GM10847 (cell line): ENCODE data around the gene DHRS2.

Experiments used
- POLR2A ChIP-seq: IDR thresholded peaks from 2 replicates; pipeline ENCODE4 v1.6.1; 2011; ENCODE audit not compliant: insufficient read length; ENCODE audit errors: extremely low read depth

DHRS2 gene

GRCh38 chr14:23624830-23625404, 11.2 kb upstream of the DHRS2 start:
- TF ChIP-seq POLR2A: no peak

GRCh38 chr14:23626946-23627345, 9.2 kb upstream of the DHRS2 start:
- TF ChIP-seq POLR2A: no peak

GRCh38 chr14:23627961-23628360, 8.2 kb upstream of the DHRS2 start:
- TF ChIP-seq POLR2A: no peak

- no peak for TF ChIP-seq POLR2A
These were observed 7.0 kb upstream of the DHRS2 start for GRCh38 chr14:23629204-23629603.

GRCh38 chr14:23629832-23630396, 6.2 kb upstream of the DHRS2 start:
- no peak for TF ChIP-seq POLR2A

GRCh38 chr14:23630687-23631086, 5.5 kb upstream of the DHRS2 start:
- TF ChIP-seq POLR2A: no peak

GRCh38 chr14:23631234-23631633, 4.9 kb upstream of the DHRS2 start:
- TF ChIP-seq POLR2A: no peak

GRCh38 chr14:23631702-23632460, 4.3 kb upstream of the DHRS2 start:
- no peak for TF ChIP-seq POLR2A

GRCh38 chr14:23632461-23633159, 3.6 kb upstream of the DHRS2 start:
- no peak for TF ChIP-seq POLR2A

DNA sequence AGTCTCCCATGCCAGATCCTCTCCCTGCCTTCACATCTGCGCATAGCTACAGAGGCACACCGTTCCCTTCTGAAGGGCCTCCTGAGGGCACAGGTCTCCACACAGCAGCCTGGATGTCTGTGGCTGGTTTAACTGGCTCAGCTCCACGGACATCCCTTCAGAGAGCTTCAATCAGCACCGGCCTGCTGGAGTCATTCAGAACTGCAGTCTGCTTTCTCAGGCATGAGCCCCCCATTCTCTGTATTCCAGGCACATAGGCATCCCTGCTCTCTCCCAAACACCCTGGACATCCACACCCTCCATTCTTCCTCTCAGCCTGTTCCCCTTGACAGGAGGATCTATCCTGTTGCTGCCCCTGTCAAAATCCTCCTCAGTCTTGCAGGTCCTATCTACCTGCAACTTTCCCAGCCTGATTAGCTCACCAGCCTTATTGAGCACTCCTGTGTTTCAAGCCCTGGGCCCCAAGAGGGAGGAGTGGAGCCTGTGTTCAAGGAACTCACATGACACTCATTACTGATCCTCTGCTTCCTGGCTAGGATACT, 2.9 kb upstream of the DHRS2 start:
- TF ChIP-seq POLR2A: no peak

DNA sequence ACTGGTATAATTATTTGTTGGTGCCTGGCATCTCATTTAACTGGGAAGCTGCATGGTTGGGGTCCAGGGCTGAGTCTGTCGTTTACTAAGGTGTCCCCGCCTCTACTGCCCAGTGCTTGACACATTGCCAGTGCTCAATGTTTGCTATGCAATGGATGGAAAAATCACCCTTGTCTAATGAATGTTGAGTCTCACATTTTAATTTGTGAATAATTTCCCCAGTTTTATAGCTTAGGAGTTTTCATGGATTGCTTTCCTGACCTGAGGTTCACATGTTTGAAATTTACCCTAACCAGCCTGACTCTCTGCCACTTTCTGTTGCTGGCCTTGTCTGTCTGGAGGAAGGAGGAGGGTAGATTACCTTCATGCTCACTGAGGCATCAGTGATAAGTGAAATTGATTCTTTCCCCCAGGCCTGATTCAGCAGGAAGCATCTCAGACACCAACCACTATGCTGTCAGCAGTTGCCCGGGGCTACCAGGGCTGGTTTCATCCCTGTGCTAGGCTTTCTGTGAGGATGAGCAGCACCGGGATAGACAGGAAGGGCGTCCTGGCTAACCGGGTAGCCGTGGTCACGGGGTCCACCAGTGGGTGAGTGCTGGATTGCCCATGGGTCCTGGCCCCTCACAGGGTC, 2.4 kb downstream of the DHRS2 start:
- TF ChIP-seq POLR2A: no peak

- TF ChIP-seq POLR2A: no peak
These were observed 3.1 kb downstream of the DHRS2 start for GRCh38 chr14:23639048-23639890.

DNA sequence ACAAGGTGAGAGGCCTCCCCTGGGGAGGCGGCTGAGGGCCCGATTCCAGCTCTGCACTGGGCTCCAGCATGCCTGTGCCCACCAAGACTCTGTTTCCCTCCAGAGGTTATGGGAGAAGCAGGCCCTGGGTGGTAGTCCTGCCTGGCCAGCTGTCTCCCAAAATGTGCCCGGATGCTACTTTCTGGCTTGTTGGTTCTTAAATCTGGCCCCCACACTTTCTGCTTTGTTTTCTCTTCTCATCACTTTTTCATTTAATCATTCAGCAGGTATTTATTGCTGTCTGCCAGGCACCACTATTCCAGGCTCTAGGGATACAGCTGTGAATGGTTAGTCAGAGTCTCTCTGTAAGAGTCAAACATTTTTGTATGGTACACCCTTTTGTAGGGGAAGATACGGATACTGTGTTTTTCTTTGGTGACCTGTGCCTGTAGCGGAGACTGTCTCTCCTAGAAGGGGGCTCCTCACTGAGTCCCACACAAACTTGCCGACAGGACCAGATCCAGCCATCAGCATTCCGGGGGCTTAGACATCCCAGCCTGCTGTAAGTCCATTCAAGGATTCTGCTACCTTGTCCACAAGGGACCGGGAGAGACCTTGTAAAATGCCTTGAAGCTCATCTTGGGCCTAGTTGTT, 3.8 kb downstream of the DHRS2 start:
- TF ChIP-seq POLR2A: no peak
